Calu3 (cell line): ENCODE measurements around the gene DUSP28. TPM values are rescaled to one million over a fixed set of nuclear protein-coding genes. Genes with fewer than 3 reads are reported as not detected.

Experiments
- BruUV-seq: library from RNA; stranded (reverse); fragments of 400-500 nt; replicated peaks from 2 replicates; lab custom pipeline; 2021; lab: Mats Ljungman, UMichigan
- CTCF ChIA-PET: fragments of 300-600 bp; sonication (Branson Sonifier 250); formaldehyde crosslinking; loops from one replicate; lab custom pipeline; 2022; ENCODE audit warnings: antibody characterized with exemption; lab: Charles Lee
- DNase-seq: peaks from one replicate; pipeline ENCODE4 v3.0.0; 2022
- H3K27ac Mint-ChIP-seq: one replicate; pipeline ENCODE4 v1.8.0; 2022; ENCODE audit warnings: mixed read lengths; ENCODE audit not compliant: unreplicated experiment
- H3K27me3 Mint-ChIP-seq: one replicate; pipeline ENCODE4 v1.8.0; 2022; ENCODE audit warnings: mixed read lengths; ENCODE audit not compliant: unreplicated experiment
- H3K36me3 Mint-ChIP-seq: one replicate; pipeline ENCODE4 v1.8.0; 2022; ENCODE audit warnings: mild to moderate bottlenecking, moderate library complexity, mixed read lengths; ENCODE audit not compliant: insufficient read depth, unreplicated experiment
- H3K4me1 Mint-ChIP-seq: one replicate; pipeline ENCODE4 v1.8.0; 2022; ENCODE audit warnings: mild to moderate bottlenecking, low read depth, mixed read lengths; ENCODE audit not compliant: unreplicated experiment
- H3K4me3 Mint-ChIP-seq: one replicate; pipeline ENCODE4 v1.8.0; 2022; ENCODE audit warnings: mild to moderate bottlenecking, low read depth, moderate library complexity, mixed read lengths; ENCODE audit not compliant: unreplicated experiment
- H3K9me3 Mint-ChIP-seq: one replicate; pipeline ENCODE4 v1.8.0; 2022; ENCODE audit warnings: low read depth, mixed read lengths; ENCODE audit not compliant: unreplicated experiment
- CTCF ChIP-seq: fragments of 200-600 bp; IDR thresholded peaks from one replicate; pipeline ENCODE4 v1.8.0; 2022; ENCODE audit warnings: antibody characterized with exemption; ENCODE audit not compliant: unreplicated experiment
- intact Hi-C: fragments of 100-400 bp; cut with micrococcal nuclease; formaldehyde crosslinking; loops from one replicate; pipeline ENCODE4 v1.10.0; 2022; ENCODE audit not compliant: unreplicated experiment
- total RNA-seq: library from RNA; stranded (reverse); gene quantifications from 2 replicates; pipeline ENCODE4 v1.2.3, GENCODE V29; 2022

Gene DUSP28
- total RNA-seq, 1 experiment from 2014 or later: 8.5 TPM

- Mint-ChIP-seq H3K27ac (peak overlapping the region; percentile 91), H3K4me1 (peaks cover 45% of the 10 kb centered on the region), H3K36me3 (peaks cover 68% of the 10 kb centered on the region), H3K9me3 (no peaks in the 10 kb centered on the region), H3K4me3 (peak overlapping the region; percentile 59), H3K27me3 (no peaks in the 10 kb centered on the region)
- peak; percentile 73 for TF ChIP-seq CTCF
- DNase-seq: peak; percentile 84
- CTCF ChIA-PET: interaction anchor here (0.6 to 2.0 kb wide), 10 partner anchors 9 to 975 kb away, joined by 3 to 38 read pairs (median 6); partner anchors contain the start of gene ANKMY1
- intact Hi-C loops: no loop called here
- BruUV-seq: no TSS peak
These were observed 19.8 kb downstream of the DUSP28 start for GRCh38 chr2:240579771-240580614.

GRCh38 chr2:240581811-240582210, 21.7 kb downstream of the DUSP28 start:
- intact Hi-C loops: no loop called here
- no TSS peak for BruUV-seq
- no peak overlapping the region for H3K4me3 Mint-ChIP-seq
- no peak for DNase-seq
- H3K27me3 Mint-ChIP-seq: no peaks in the 10 kb centered on the region
- H3K9me3 Mint-ChIP-seq: no peaks in the 10 kb centered on the region
- peaks cover 65% of the 10 kb centered on the region for H3K36me3 Mint-ChIP-seq
- TF ChIP-seq CTCF: no peak
- H3K27ac Mint-ChIP-seq: peak overlapping the region; percentile 68
- H3K4me1 Mint-ChIP-seq: peaks cover 47% of the 10 kb centered on the region
- CTCF ChIA-PET: no interaction called here

GRCh38 chr2:240582781-240583180, 22.6 kb downstream of the DUSP28 start:
- no TSS peak for BruUV-seq
- H3K27ac Mint-ChIP-seq: no peak overlapping the region
- no peak for TF ChIP-seq CTCF
- no peak overlapping the region for H3K4me3 Mint-ChIP-seq
- no peak for DNase-seq
- peaks cover 53% of the 10 kb centered on the region for H3K4me1 Mint-ChIP-seq
- intact Hi-C loops: no loop called here
- H3K36me3 Mint-ChIP-seq: peaks cover 66% of the 10 kb centered on the region
- CTCF ChIA-PET: no interaction called here
- no peaks in the 10 kb centered on the region for H3K9me3 Mint-ChIP-seq
- no peaks in the 10 kb centered on the region for H3K27me3 Mint-ChIP-seq

- H3K36me3 Mint-ChIP-seq: peaks cover 58% of the 10 kb centered on the region
- no peaks in the 10 kb centered on the region for H3K9me3 Mint-ChIP-seq
- H3K27ac Mint-ChIP-seq: no peak overlapping the region
- CTCF ChIA-PET: no interaction called here
- intact Hi-C loops: no loop called here
- BruUV-seq: no TSS peak
- DNase-seq: no peak
- no peak overlapping the region for H3K4me3 Mint-ChIP-seq
- no peak for TF ChIP-seq CTCF
- H3K4me1 Mint-ChIP-seq: peaks cover 57% of the 10 kb centered on the region
- H3K27me3 Mint-ChIP-seq: no peaks in the 10 kb centered on the region
These were observed 23.6 kb downstream of the DUSP28 start for GRCh38 chr2:240583774-240584173.
